ENCODE data around the gene ETNPPL.
"Not testable (repeated sequence)": the region's sequence is repeated elsewhere in the genome, so short reads cannot be mapped to it uniquely, and the experiment has no call there.

DNA sequence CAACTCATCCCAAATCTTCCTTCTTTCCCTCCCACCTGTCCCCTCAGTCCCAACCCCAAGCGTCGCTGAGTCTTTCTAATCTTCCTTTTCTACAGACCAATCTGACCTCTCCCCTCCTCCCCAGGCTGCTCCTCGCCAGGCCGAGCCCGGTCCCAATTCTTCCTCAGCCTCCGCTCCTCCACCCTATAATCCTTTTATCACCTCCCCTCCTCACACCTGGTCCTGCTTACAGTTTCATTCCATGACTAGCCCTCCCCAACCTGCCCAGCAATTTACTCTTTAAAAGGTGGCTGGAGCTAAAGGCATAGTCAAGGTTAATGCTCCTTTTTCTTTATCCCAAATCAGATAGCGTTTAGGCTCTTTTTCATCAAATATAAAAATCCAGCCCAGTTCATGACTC is 52.3 kb downstream of the ETNPPL start:
- not testable (repeated sequence) for TF ChIP-seq EZH2 (IDR thresholded peaks at IDR 0.05; ENCODE audit: low read length, unreplicated experiment)
- TF ChIP-seq, protein P1, sequence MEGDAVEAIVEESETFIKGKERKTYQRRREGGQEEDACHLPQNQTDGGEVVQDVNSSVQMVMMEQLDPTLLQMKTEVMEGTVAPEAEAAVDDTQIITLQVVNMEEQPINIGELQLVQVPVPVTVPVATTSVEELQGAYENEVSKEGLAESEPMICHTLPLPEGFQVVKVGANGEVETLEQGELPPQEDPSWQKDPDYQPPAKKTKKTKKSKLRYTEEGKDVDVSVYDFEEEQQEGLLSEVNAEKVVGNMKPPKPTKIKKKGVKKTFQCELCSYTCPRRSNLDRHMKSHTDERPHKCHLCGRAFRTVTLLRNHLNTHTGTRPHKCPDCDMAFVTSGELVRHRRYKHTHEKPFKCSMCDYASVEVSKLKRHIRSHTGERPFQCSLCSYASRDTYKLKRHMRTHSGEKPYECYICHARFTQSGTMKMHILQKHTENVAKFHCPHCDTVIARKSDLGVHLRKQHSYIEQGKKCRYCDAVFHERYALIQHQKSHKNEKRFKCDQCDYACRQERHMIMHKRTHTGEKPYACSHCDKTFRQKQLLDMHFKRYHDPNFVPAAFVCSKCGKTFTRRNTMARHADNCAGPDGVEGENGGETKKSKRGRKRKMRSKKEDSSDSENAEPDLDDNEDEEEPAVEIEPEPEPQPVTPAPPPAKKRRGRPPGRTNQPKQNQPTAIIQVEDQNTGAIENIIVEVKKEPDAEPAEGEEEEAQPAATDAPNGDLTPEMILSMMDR (conservative IDR thresholded peaks at IDR 0.05; ENCODE audit: low read depth, low read length): not testable (repeated sequence)
